ENCODE results near the gene PDS5A. TPM values are rescaled to one million over a fixed set of nuclear protein-coding genes. Genes with fewer than 3 reads are reported as not detected.

Gene PDS5A, protein sequence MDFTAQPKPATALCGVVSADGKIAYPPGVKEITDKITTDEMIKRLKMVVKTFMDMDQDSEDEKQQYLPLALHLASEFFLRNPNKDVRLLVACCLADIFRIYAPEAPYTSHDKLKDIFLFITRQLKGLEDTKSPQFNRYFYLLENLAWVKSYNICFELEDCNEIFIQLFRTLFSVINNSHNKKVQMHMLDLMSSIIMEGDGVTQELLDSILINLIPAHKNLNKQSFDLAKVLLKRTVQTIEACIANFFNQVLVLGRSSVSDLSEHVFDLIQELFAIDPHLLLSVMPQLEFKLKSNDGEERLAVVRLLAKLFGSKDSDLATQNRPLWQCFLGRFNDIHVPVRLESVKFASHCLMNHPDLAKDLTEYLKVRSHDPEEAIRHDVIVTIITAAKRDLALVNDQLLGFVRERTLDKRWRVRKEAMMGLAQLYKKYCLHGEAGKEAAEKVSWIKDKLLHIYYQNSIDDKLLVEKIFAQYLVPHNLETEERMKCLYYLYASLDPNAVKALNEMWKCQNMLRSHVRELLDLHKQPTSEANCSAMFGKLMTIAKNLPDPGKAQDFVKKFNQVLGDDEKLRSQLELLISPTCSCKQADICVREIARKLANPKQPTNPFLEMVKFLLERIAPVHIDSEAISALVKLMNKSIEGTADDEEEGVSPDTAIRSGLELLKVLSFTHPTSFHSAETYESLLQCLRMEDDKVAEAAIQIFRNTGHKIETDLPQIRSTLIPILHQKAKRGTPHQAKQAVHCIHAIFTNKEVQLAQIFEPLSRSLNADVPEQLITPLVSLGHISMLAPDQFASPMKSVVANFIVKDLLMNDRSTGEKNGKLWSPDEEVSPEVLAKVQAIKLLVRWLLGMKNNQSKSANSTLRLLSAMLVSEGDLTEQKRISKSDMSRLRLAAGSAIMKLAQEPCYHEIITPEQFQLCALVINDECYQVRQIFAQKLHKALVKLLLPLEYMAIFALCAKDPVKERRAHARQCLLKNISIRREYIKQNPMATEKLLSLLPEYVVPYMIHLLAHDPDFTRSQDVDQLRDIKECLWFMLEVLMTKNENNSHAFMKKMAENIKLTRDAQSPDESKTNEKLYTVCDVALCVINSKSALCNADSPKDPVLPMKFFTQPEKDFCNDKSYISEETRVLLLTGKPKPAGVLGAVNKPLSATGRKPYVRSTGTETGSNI (N-terminal part only)
- total RNA-seq (2022; extraction: Qiagen RNA extraction; ENCODE audit: low read depth) = 24.2 to 30.6 TPM (median 28.2 TPM) in 5 replicates

DNA sequence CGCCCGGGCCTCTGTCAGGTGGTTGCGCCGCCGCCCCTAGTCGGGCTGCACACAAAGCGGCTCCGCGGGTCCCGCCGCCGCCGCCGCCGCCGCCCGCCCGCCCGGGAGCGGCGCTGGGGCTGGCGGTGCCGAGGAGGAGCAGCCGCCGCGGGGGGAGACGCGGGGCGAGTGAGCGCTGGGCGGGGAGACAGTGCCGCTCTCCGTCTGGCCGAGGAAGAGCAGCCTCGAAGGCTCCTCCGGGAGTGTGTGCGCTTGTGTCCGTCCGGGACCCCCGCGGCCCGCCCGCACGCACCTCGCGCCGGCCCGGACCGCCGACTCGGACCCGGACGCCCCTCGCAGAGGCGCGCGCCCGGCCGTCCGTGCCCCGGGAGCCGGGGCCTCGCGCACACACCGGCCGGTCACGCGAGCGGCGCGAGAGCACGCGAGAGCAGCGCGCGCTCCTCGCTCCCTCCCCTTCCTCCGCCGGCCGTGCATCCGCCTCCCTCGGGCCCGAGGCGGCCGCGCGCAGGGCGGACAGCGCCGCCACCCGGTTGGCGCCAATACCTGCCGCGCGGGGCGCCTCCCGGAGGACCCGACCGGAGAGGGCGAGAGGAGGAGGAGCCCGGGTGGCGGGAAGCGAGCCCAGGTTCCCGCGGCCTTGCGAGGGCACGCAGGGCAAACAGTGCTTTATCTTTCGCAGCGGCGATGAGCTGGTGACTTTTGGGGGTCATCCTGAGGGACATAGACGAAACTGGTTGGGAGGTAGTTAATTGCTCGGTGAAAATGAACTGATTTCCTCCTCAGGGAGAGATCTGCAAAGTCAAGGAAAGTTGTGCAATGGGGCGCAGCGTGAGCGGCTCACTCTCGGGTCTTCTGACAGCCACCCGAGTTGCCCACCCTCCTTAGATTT is at the start of gene PDS5A:
TSS of gene PDS5A (minus strand) at position 423 of the 889 bp plus-strand sequence. CDS start 1,334 bp downstream, outside the sequence.

Other genes starting within 250 kb of the PDS5A start
- 2.2 to 3.7 TPM (median 2.8 TPM) in 5 replicates for gene N4BP2, start 78.9 kb upstream of the PDS5A start, total RNA-seq (2022; extraction: Qiagen RNA extraction; ENCODE audit: low read depth)
- gene RHOH, start 219.1 kb upstream of the PDS5A start, total RNA-seq (2022; extraction: Qiagen RNA extraction; ENCODE audit: low read depth) = 0.08 to 0.57 TPM (median 0.16 TPM) in 4 of 5 replicates, not detected in the other

All from A549 treated with CpdA at 1 μM for 4 hours (cell line).